IMR-90 (cell line): ENCODE measurements around the gene AGPAT3. TPM values are rescaled to one million over a fixed set of nuclear protein-coding genes. Genes with fewer than 3 reads are reported as not detected.
"Not testable (repeated sequence)": the region's sequence is repeated elsewhere in the genome, so short reads cannot be mapped to it uniquely, and the experiment has no call there.

Experiments
- ATAC-seq: fragments of 200-7000 bp; cut with Tn5 transposase; 2 replicates; pipeline ENCODE4 v1.9.1; 2020; ENCODE audit warnings: low read depth, mild to moderate bottlenecking, moderate library complexity
- BruUV-seq: library from RNA; stranded (reverse); fragments of 400-500 nt; replicated peaks from 2 replicates; lab custom pipeline; 2021; lab: Mats Ljungman, UMichigan
- CTCF ChIA-PET: fragments of 300-600 bp; formaldehyde crosslinking; extraction: SDS; loops from one replicate; lab custom pipeline; 2021; ENCODE audit warnings: antibody characterized with exemption; lab: Yijun Ruan, JAX
- POLR2A ChIA-PET: fragments of 300-600 bp; sonication (Branson Sonifier 250); formaldehyde crosslinking; loops from one replicate; lab custom pipeline; 2022; ENCODE audit warnings: antibody characterized with exemption; ENCODE audit not compliant: unreplicated experiment; lab: Charles Lee
- DNase-seq: peaks from one replicate; pipeline ENCODE4 v3.0.0; 2013
- H2AFZ ChIP-seq: replicated peaks from 2 replicates; pipeline ENCODE3; 2013; ENCODE audit warnings: low read length, mild to moderate bottlenecking; ENCODE audit not compliant: poor library complexity
- H2AK5ac ChIP-seq: 2 replicates; pipeline ENCODE4 v1.6.1; 2013; ENCODE audit warnings: low read depth, low read length, inconsistent platforms
- H2AK9ac ChIP-seq: replicated peaks from 2 replicates; pipeline ENCODE3; 2013; ENCODE audit warnings: mild to moderate bottlenecking, low read depth, low read length, moderate library complexity; ENCODE audit not compliant: poor library complexity
- H2BK120ac ChIP-seq: 2 replicates; pipeline ENCODE4 v1.6.1; 2013; ENCODE audit warnings: low read depth, low read length, inconsistent platforms
- H2BK15ac ChIP-seq: 3 replicates; pipeline ENCODE4 v1.6.1; 2013; ENCODE audit warnings: low read depth, low read length, inconsistent platforms
- H2BK20ac ChIP-seq: 2 replicates; pipeline ENCODE4 v1.6.1; 2013; ENCODE audit warnings: low read depth, mild to moderate bottlenecking, inconsistent platforms, low read length, moderate library complexity
- H2BK5ac ChIP-seq: 2 replicates; pipeline ENCODE4 v1.6.1; 2013; ENCODE audit warnings: mild to moderate bottlenecking, low read depth, low read length, inconsistent platforms; ENCODE audit not compliant: poor library complexity, severe bottlenecking
- H3K14ac ChIP-seq: replicated peaks from 2 replicates; pipeline ENCODE4 v1.6.1; 2013; ENCODE audit warnings: low read depth, low read length, inconsistent platforms
- H3K18ac ChIP-seq: 2 replicates; pipeline ENCODE4 v1.6.1; 2013; ENCODE audit warnings: low read depth, low read length, control low read depth
- H3K23ac ChIP-seq: 2 replicates; pipeline ENCODE4 v1.6.1; 2013; ENCODE audit warnings: low read depth, low read length, inconsistent platforms
- H3K27ac ChIP-seq: 2 replicates; pipeline ENCODE4 v1.5.1; 2013; ENCODE audit warnings: mild to moderate bottlenecking, control low read depth, low read length; ENCODE audit not compliant: insufficient read depth
- H3K27me3 ChIP-seq: 2 replicates; pipeline ENCODE4 v1.6.1; 2013; ENCODE audit warnings: low read length; ENCODE audit not compliant: control insufficient read depth, insufficient read depth
- H3K36me3 ChIP-seq: 2 replicates; pipeline ENCODE4 v1.6.1; 2013; ENCODE audit warnings: low read length, mixed read lengths; ENCODE audit not compliant: control insufficient read depth, insufficient read depth
- H3K4ac ChIP-seq: 2 replicates; pipeline ENCODE4 v1.6.1; 2013; ENCODE audit warnings: low read depth, low read length, inconsistent platforms
- H3K4me1 ChIP-seq: 2 replicates; pipeline ENCODE4 v1.6.1; 2013; ENCODE audit warnings: low read length, mixed read lengths; ENCODE audit not compliant: control insufficient read depth, insufficient read depth
- H3K4me2 ChIP-seq: 2 replicates; pipeline ENCODE4 v1.6.1; 2013; ENCODE audit warnings: low read depth, mild to moderate bottlenecking, control low read depth, low read length, moderate library complexity
- H3K4me3 ChIP-seq: 2 replicates; pipeline ENCODE4 v1.5.1; 2013; ENCODE audit warnings: low read depth, mild to moderate bottlenecking, control low read depth, low read length, moderate library complexity; ENCODE audit not compliant: insufficient read depth
- H3K56ac ChIP-seq: 2 replicates; pipeline ENCODE4 v1.6.1; 2013; ENCODE audit warnings: low read length, inconsistent platforms; ENCODE audit not compliant: insufficient read depth; ENCODE audit errors: extremely low read depth
- H3K79me1 ChIP-seq, 2 experiments: 2 replicates each; pipeline ENCODE4 v1.6.1; 2013; ENCODE audit warnings: low read length in 2 of 2, inconsistent platforms in 1 of 2, low read depth in 1 of 2
- H3K9ac ChIP-seq: 2 replicates; pipeline ENCODE4 v1.6.1; 2013; ENCODE audit warnings: low read depth, low read length, control low read depth
- H3K9me1 ChIP-seq: 2 replicates; pipeline ENCODE4 v1.6.1; 2013; ENCODE audit warnings: low read length, inconsistent platforms; ENCODE audit not compliant: insufficient read depth
- H3K9me3 ChIP-seq: 2 replicates; pipeline ENCODE4 v1.6.1; 2013; ENCODE audit warnings: low read length; ENCODE audit not compliant: control insufficient read depth, insufficient read depth
- H4K20me1 ChIP-seq: 2 replicates; pipeline ENCODE4 v1.6.1; 2013; ENCODE audit warnings: low read length, inconsistent platforms; ENCODE audit not compliant: insufficient read depth
- H4K5ac ChIP-seq: 2 replicates; pipeline ENCODE4 v1.6.1; 2013; ENCODE audit warnings: mild to moderate bottlenecking, low read depth, low read length, control low read depth
- H4K8ac ChIP-seq, 2 experiments: 2 replicates each; pipeline ENCODE4 v1.6.1; 2013; ENCODE audit warnings: low read depth in 2 of 2, low read length in 2 of 2, control low read depth in 1 of 2, inconsistent platforms in 1 of 2
- H4K91ac ChIP-seq: 2 replicates; pipeline ENCODE4 v1.6.1; 2013; ENCODE audit warnings: low read depth, low read length, inconsistent platforms; ENCODE audit not compliant: insufficient read depth
- BHLHE40 ChIP-seq: fragments of 150-350 bp; IDR thresholded peaks from 2 replicates; pipeline ENCODE4 v1.6.1; 2016; ENCODE audit warnings: mild to moderate bottlenecking, low read depth, low read length
- CHD1 ChIP-seq: IDR thresholded peaks from 2 replicates; pipeline ENCODE4 v1.6.1; 2012; ENCODE audit warnings: low read depth, low read length, improper control_type of control experiment
- CTCF ChIP-seq: conservative IDR thresholded peaks from 2 replicates; pipeline ENCODE4 v1.5.1; 2012; ENCODE audit warnings: mild to moderate bottlenecking, low read depth, low read length, improper control_type of control experiment
- FOS ChIP-seq: fragments of 150-350 bp; IDR thresholded peaks from 2 replicates; pipeline ENCODE4 v1.6.1; 2016; ENCODE audit warnings: low read depth, low read length
- MAFK ChIP-seq: IDR thresholded peaks from 2 replicates; pipeline ENCODE4 v1.6.1; 2012; ENCODE audit warnings: low read depth, low read length, improper control_type of control experiment
- MAZ ChIP-seq: IDR thresholded peaks from 2 replicates; pipeline ENCODE4 v1.6.1; 2012; ENCODE audit warnings: low read depth, mild to moderate bottlenecking, low read length, improper control_type of control experiment, moderate library complexity, borderline replicate concordance
- NFE2L2 ChIP-seq: fragments of 150-350 bp; IDR thresholded peaks from 2 replicates; pipeline ENCODE4 v1.6.1; 2016; ENCODE audit warnings: low read depth, mild to moderate bottlenecking, low read length
- RCOR1 ChIP-seq: IDR thresholded peaks from 2 replicates; pipeline ENCODE4 v1.6.1; 2012; ENCODE audit warnings: mild to moderate bottlenecking, low read length, improper control_type of control experiment; ENCODE audit not compliant: insufficient replicate concordance
- WGBS, 2 experiments: methylation state at CpG; one replicate each; pipeline versions ENCODE4 v1.1.5 to v1.1.7; 2013; ENCODE audit warnings: missing lambda C conversion rate in 2 of 2; ENCODE audit not compliant: insufficient read length in 1 of 2; ENCODE audit errors: extremely low coverage in 2 of 2; 5-methylcytosine and 5-hydroxymethylcytosine counted together
- dilution Hi-C: fragments of 300-500 bp; cut with HindIII; formaldehyde crosslinking; loops from one replicate; pipeline ENCODE4 v1.14.3; 2018; ENCODE audit warnings: low sequenced_read_pairs; ENCODE audit not compliant: unreplicated experiment
- in situ Hi-C: fragments of 300-500 bp; cut with MboI; formaldehyde crosslinking; loops from 3 replicates; pipeline ENCODE4 v1.14.3; 2019; ENCODE audit warnings: low sequenced_read_pairs, inconsistent platforms, mixed read lengths
- intact Hi-C: fragments of 100-400 bp; cut with micrococcal nuclease; formaldehyde crosslinking; loops from 2 replicates; pipeline ENCODE4 v1.10.0; 2022
- polyA plus RNA-seq, 3 experiments: library from polyadenylated mRNA; depleted of rRNA; stranded (reverse); fragments of >200 nt; gene quantifications; 2 replicates each; pipeline ENCODE4 v1.2.3, GENCODE V29; 2012; ENCODE audit warnings: low replicate concordance in 1 of 3
- total RNA-seq: library from RNA; depleted of rRNA; stranded (reverse); fragments of >200 nt; gene quantifications from 2 replicates; pipeline ENCODE4 v1.2.3, GENCODE V29; 2012

AGPAT3 gene
- total and polyA plus RNA-seq, 2 of the 4 experiments (the other 2 are of a cell fraction), result 27.1 to 38.7 TPM

- Histone ChIP-seq H3K36me3 (peaks cover 11% of the 10 kb centered on the region), H4K91ac (no peak overlapping the region), H3K9me1 (peaks cover 9% of the 10 kb centered on the region), H3K4me1 (peaks cover 2% of the 10 kb centered on the region; the same call in 1 of the 2 replicates), H4K8ac (no peak overlapping the region), H2BK5ac (no peak overlapping the region), H3K18ac (no peak overlapping the region), H3K4ac (no peak overlapping the region), H4K20me1 (peaks cover 40% of the 10 kb centered on the region), H2BK15ac (no peak overlapping the region), H3K23ac (no peak overlapping the region), H2BK120ac (no peak overlapping the region), H3K9me3 (no peaks in the 10 kb centered on the region), H3K27me3 (no peaks in the 10 kb centered on the region), H3K14ac (no peak overlapping the region), H2AFZ (no peak overlapping the region), H3K9ac (no peak overlapping the region), H3K56ac (no peak overlapping the region), H3K79me1 (peaks cover 33 to 56% of the 10 kb centered on the region in 2 experiments), H3K4me3 (no peak overlapping the region), H3K4me2 (no peak overlapping the region), H2AK5ac (no peak overlapping the region), H2BK20ac (no peak overlapping the region), H4K5ac (no peak overlapping the region), H3K27ac (no peak overlapping the region), H2AK9ac (no peak overlapping the region)
- ChIA-PET POLR2A (no interaction called here), CTCF (no interaction called here)
- DNase-seq (no peak), ATAC-seq (no peak)
- no CpG with 5 or more reads among the region's 4 CpGs for WGBS, 2 experiments
- BruUV-seq, result no TSS peak
- dilution Hi-C loops, result no loop called here
- intact Hi-C loops, result no loop called here
- TF ChIP-seq CHD1 (no peak), MAZ (no peak), MAFK (no peak), BHLHE40 (no peak), NFE2L2 (no peak), FOS (no peak), RCOR1 (no peak), CTCF (no peak)
- in situ Hi-C loops, result no loop called here
Observed at GRCh38 chr21:43895196-43895595, 30.2 kb downstream of the AGPAT3 start.

- H3K9me3 ChIP-seq, intact Hi-C loops, H2BK5ac ChIP-seq, H3K4me1 ChIP-seq, H2BK20ac ChIP-seq, H3K9me1 ChIP-seq, CTCF ChIA-PET, ATAC-seq, POLR2A ChIA-PET, H3K4me2 ChIP-seq, H3K23ac ChIP-seq, H3K18ac ChIP-seq, H4K91ac ChIP-seq, in situ Hi-C loops, DNase-seq, H2BK15ac ChIP-seq, H3K14ac ChIP-seq, H3K4ac ChIP-seq, H2AFZ ChIP-seq, dilution Hi-C loops, H3K9ac ChIP-seq, H2AK5ac ChIP-seq, BruUV-seq, H2BK120ac ChIP-seq, H3K27ac ChIP-seq, H2AK9ac ChIP-seq, H4K5ac ChIP-seq, H3K27me3 ChIP-seq, H3K56ac ChIP-seq, H4K8ac ChIP-seq, H3K4me3 ChIP-seq: not testable (repeated sequence)
- Histone ChIP-seq H4K20me1 (peaks cover 44% of the 10 kb centered on the region), H3K36me3 (peaks cover 11% of the 10 kb centered on the region), H3K79me1 (peaks cover 39 to 59% of the 10 kb centered on the region in 2 experiments)
- WGBS, 2 experiments, result no CpG with 5 or more reads among the region's 8 CpGs
Observed at GRCh38 chr21:43896696-43897299, 31.8 kb downstream of the AGPAT3 start.
